Breast epithelium (tissue), 4 donors: ENCODE results near the gene TRPM3. TPM values are rescaled to one million over a fixed set of nuclear protein-coding genes. Genes with fewer than 3 reads are reported as not detected.

Experiments
- DNase-seq, 2 donors: peaks; one replicate each; pipeline ENCODE4 v3.0.0-alpha.2; 2019; ENCODE audit warnings: low spot score in 2 of 2
- H3K27ac ChIP-seq, 2 donors: fragments of 200-600 bp; sonication (generic) in 1 of 2; one replicate each; pipeline ENCODE4 v1.5.1; 2016 to 2019; ENCODE audit warnings: mild to moderate bottlenecking in 1 of 2
- H3K27me3 ChIP-seq, 2 donors: fragments of 200-600 bp; sonication (generic) in 1 of 2; one replicate each; pipeline versions ENCODE4 v1.5.1 to v1.6.0; 2017 to 2019; ENCODE audit warnings: control low read depth in 1 of 2, mild to moderate bottlenecking in 1 of 2
- H3K36me3 ChIP-seq: fragments of 200-600 bp; one replicate; pipeline ENCODE4 v1.5.1; 2019
- H3K4me1 ChIP-seq, 2 donors: fragments of 200-600 bp; sonication (generic); one replicate each; pipeline ENCODE4 v1.5.1; 2016 to 2019; ENCODE audit warnings: control low read depth in 1 of 2
- H3K4me3 ChIP-seq, 3 donors: fragments of 200-600 bp; sonication (generic); 1 replicate in 2 of 3; 2 replicates in 1 of 3; pipeline ENCODE4 v1.5.1; 2016 to 2019; ENCODE audit warnings: mild to moderate bottlenecking in 3 of 3, moderate library complexity in 2 of 3
- H3K9me3 ChIP-seq, 2 donors: fragments of 200-600 bp; sonication (generic) in 1 of 2; one replicate each; pipeline ENCODE4 v1.5.1; 2016 to 2019; ENCODE audit warnings: control low read depth in 1 of 2
- CTCF ChIP-seq, 3 donors: fragments of 450-650 bp; IDR thresholded peaks; one replicate each; pipeline ENCODE4 v1.5.1; 2016 to 2017; ENCODE audit warnings: antibody characterized with exemption in 3 of 3, mild to moderate bottlenecking in 3 of 3, moderate library complexity in 3 of 3
- POLR2A ChIP-seq: fragments of 450-650 bp; IDR thresholded peaks from one replicate; pipeline ENCODE4 v1.6.1; 2016; ENCODE audit warnings: antibody characterized with exemption, mild to moderate bottlenecking, moderate library complexity
- POLR2AphosphoS5 ChIP-seq, 3 donors: sonication (generic); formaldehyde crosslinking; IDR thresholded peaks; one replicate each; pipeline ENCODE4 v1.6.1; 2017; ENCODE audit warnings: antibody characterized with exemption in 3 of 3
- intact Hi-C: fragments of 100-400 bp; cut with DNase I; formaldehyde crosslinking; loops from one replicate; pipeline ENCODE4 v1.15.1; 2023; ENCODE audit warnings: low total_unique reads
- total RNA-seq, 3 donors: library from RNA; depleted of rRNA; stranded (reverse); fragments of >200 nt; gene quantifications; one replicate each; pipeline ENCODE4 v1.1.0, GENCODE V29; 2016

Gene TRPM3
- total RNA-seq, 3 donors from 2014 or later: 0.33 to 0.88 (median 0.64) TPM

- TF ChIP-seq CTCF (IDR thresholded peaks at IDR 0.05) (no peak), POLR2A (no peak), POLR2AphosphoS5 (IDR thresholded peaks at IDR 0.05) (no peak)
- H3K27me3 ChIP-seq: no peaks in the 10 kb centered on the region
- H3K27ac ChIP-seq: peak overlapping the region in 1 of 2 donors; percentile 20
- H3K9me3 ChIP-seq: no peaks in the 10 kb centered on the region
- intact Hi-C loops: no loop called here
- H3K36me3 ChIP-seq: no peaks in the 10 kb centered on the region
- no peaks in the 10 kb centered on the region for H3K4me1 ChIP-seq
- no peak for DNase-seq
- H3K4me3 ChIP-seq: no peak overlapping the region
Observed at GRCh38 chr9:70506159-70506558, 615.3 kb downstream of the TRPM3 start.

DNA sequence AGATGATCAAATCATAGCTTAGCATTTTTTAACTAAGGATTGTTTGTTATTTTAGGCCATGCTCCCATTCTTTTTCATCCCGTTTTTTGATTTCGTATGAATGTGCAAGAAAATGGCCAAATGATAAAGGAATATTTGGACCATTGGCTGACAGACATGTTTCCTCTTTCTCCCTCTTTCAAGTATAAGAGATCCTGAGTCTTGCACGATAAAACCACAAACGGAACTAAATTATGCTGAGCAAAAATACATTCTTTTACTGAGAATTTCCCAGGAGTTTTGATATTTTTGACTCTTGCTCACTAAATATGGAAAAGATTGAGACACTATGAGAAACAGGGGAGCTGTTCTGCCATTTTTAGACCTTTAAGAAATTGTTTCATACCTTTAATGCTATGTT, 616.6 kb downstream of the TRPM3 start:
- no peaks in the 10 kb centered on the region for H3K9me3 ChIP-seq
- H3K27me3 ChIP-seq: no peaks in the 10 kb centered on the region
- H3K4me3 ChIP-seq: no peak overlapping the region
- peak overlapping the region in 1 of 2 donors; percentile 41 for H3K27ac ChIP-seq
- H3K36me3 ChIP-seq: no peaks in the 10 kb centered on the region
- intact Hi-C loops: no loop called here
- TF ChIP-seq CTCF (IDR thresholded peaks at IDR 0.05) (no peak), POLR2AphosphoS5 (IDR thresholded peaks at IDR 0.05) (no peak), POLR2A (no peak)
- no peak for DNase-seq
- no peaks in the 10 kb centered on the region for H3K4me1 ChIP-seq

DNA sequence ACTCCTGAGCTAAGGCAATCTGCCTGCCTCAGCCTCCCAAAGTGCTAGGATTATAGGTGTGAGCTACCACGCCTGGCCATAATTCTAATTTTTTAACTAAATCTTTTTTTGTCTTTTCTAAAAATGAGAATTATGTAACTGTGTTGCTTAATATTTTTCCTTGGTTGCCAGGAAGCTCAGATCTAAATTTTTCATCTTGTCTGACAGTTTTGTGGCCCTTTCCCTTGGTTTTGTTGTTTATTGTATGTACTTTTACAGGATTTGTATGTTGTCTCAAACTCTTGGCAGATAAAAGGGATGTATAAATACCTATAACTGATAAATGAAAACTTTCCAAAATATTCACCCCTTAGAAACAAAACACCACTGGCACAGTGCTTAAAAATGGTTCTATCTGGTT, 618.7 kb downstream of the TRPM3 start:
- intact Hi-C loops: no loop called here
- Histone ChIP-seq H3K4me3 (no peak overlapping the region), H3K27me3 (no peaks in the 10 kb centered on the region), H3K27ac (no peak overlapping the region), H3K9me3 (no peaks in the 10 kb centered on the region), H3K4me1 (no peaks in the 10 kb centered on the region), H3K36me3 (no peaks in the 10 kb centered on the region)
- DNase-seq: no peak
- TF ChIP-seq POLR2A (no peak), POLR2AphosphoS5 (IDR thresholded peaks at IDR 0.05) (no peak), CTCF (IDR thresholded peaks at IDR 0.05) (no peak)

GRCh38 chr9:70500793-70501192, 620.6 kb downstream of the TRPM3 start:
- Histone ChIP-seq H3K4me1 (no peaks in the 10 kb centered on the region), H3K27me3 (no peaks in the 10 kb centered on the region), H3K9me3 (no peaks in the 10 kb centered on the region), H3K4me3 (no peak overlapping the region), H3K27ac (no peak overlapping the region), H3K36me3 (no peaks in the 10 kb centered on the region)
- TF ChIP-seq CTCF (IDR thresholded peaks at IDR 0.05) (no peak), POLR2A (no peak), POLR2AphosphoS5 (IDR thresholded peaks at IDR 0.05) (no peak)
- no peak for DNase-seq
- intact Hi-C loops: no loop called here

- DNase-seq: no peak
- Histone ChIP-seq H3K27ac (no peak overlapping the region), H3K4me1 (no peaks in the 10 kb centered on the region), H3K27me3 (no peaks in the 10 kb centered on the region), H3K4me3 (no peak overlapping the region), H3K9me3 (no peaks in the 10 kb centered on the region), H3K36me3 (no peaks in the 10 kb centered on the region)
- TF ChIP-seq CTCF (IDR thresholded peaks at IDR 0.05): no peak
- no peak for TF ChIP-seq POLR2AphosphoS5 (IDR thresholded peaks at IDR 0.05)
- no peak for TF ChIP-seq POLR2A
- intact Hi-C loops: no loop called here
Observed at GRCh38 chr9:70499621-70500020, 621.8 kb downstream of the TRPM3 start.
